LNCaP clone FGC (cell line): Measurements from ENCODE around the gene ZBTB14.

Source experiments
- DNase-seq: peaks from one replicate; pipeline ENCODE4 v3.0.0-alpha.2; 2011; ENCODE audit warnings: low read depth
- H3K4me3 ChIP-seq: 2 replicates; pipeline ENCODE4 v1.5.1; 2011; ENCODE audit warnings: mild to moderate bottlenecking, low read depth, low read length, control low read depth
- TF ChIP-seq, protein P1 (sequence below): IDR thresholded peaks from 2 replicates; pipeline ENCODE4 v1.5.1; 2012; ENCODE audit warnings: mild to moderate bottlenecking; ENCODE audit not compliant: control insufficient read depth, insufficient read depth; ENCODE audit errors: extremely low read depth

Gene ZBTB14

DNA sequence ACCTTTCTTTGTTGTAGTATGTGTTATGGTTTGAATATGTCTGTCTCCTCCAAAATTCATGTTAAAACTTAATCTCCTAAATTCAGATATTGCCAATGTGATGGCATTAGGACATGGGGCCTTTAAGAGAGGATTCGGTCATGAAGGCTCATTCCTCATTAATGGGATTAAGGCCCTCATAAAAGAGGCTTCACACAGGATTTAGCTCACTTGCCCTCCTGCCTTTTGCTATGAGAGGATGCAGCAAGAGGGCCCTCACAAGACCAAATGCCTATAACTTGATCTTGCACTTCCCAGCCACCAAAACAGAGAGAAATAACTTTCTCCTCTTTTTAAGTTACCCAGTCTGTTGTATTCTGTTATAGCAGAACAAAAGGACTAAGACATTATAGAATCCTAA is 19.7 kb downstream of the ZBTB14 start:
- no peak overlapping the region for H3K4me3 ChIP-seq
- DNase-seq, result no peak
- TF ChIP-seq, protein P1, sequence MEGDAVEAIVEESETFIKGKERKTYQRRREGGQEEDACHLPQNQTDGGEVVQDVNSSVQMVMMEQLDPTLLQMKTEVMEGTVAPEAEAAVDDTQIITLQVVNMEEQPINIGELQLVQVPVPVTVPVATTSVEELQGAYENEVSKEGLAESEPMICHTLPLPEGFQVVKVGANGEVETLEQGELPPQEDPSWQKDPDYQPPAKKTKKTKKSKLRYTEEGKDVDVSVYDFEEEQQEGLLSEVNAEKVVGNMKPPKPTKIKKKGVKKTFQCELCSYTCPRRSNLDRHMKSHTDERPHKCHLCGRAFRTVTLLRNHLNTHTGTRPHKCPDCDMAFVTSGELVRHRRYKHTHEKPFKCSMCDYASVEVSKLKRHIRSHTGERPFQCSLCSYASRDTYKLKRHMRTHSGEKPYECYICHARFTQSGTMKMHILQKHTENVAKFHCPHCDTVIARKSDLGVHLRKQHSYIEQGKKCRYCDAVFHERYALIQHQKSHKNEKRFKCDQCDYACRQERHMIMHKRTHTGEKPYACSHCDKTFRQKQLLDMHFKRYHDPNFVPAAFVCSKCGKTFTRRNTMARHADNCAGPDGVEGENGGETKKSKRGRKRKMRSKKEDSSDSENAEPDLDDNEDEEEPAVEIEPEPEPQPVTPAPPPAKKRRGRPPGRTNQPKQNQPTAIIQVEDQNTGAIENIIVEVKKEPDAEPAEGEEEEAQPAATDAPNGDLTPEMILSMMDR, result no peak

DNA sequence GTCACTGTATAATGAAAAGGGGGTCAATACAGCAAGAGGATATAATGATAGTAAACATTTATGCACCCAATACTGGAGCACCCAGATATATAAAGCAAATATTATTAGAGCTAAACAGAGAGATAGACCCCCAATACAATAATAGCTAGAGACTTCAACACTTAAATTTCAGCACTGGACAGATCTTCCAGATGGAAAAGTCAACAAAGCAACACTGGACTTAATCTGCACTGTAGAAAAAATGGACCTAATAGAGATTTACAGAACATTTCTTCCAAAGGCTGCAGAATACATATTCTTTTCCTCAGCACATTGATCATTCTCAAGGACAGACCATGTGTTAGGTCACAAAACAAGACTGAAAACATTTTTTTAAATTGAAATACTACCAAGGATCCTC is 26.7 kb downstream of the ZBTB14 start:
- TF ChIP-seq, protein P1, result no peak
- no peak overlapping the region for H3K4me3 ChIP-seq
- DNase-seq, result no peak

DNA sequence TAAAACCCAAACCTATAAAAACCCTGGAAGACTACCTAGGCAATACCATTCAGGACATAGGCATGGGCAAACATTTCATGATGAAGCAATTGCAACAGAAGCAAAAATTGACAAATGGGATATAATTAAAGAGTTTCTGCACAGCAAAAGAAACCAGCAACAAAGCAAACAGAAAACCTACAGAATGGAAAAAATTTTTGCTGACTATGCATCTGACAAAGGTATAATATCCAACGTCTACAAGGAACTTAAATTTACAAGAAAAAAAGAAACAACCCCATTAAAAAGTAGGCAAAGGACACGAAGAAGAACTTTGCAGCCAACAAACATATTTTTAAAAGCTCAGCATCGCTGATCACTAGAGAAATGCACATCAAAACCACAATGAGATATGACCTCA is 28.8 kb downstream of the ZBTB14 start:
- H3K4me3 ChIP-seq, result no peak overlapping the region
- TF ChIP-seq, protein P1, result no peak
- no peak for DNase-seq

DNA sequence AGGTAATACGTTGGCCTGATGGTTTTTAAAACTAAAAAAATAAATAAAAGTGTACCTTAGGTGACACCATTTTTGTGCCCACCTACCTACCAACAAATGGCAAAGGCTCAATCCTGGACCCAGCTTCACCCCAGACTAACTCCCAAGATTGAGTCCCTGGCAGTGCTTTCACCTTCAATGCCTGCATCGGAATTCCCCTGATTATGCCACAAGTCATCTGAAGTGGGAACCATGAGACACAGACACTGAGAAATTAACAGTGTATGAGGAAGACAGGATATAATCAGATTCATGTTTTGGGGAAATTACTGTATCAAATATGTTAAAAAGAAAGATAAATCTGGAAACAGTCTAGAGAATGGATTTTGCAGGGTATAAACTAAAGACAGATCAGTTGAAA is 41.6 kb downstream of the ZBTB14 start:
- TF ChIP-seq, protein P1, result no peak
- DNase-seq, result no peak
- no peak overlapping the region for H3K4me3 ChIP-seq

DNA sequence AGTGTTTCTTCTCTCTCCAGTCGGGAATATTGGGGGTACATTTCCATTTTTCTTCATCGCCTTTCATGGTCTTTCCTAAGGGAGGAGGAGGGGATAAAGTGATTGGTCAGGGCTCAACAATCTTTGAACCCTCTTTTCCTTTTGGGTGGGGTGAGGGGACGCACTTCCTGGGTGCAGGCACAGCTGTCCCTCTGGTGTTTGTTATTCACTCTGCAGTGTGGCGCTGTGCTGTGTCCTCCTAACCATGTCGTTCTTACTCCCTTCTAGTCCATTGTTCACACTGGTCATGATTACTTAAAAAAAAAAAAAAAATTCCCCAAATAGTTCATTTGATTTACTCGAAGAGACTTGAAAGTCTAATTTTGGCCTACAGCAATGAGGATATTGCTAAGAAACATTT is 44.4 kb downstream of the ZBTB14 start:
- no peak overlapping the region for H3K4me3 ChIP-seq
- TF ChIP-seq, protein P1, result no peak
- no peak for DNase-seq

DNA sequence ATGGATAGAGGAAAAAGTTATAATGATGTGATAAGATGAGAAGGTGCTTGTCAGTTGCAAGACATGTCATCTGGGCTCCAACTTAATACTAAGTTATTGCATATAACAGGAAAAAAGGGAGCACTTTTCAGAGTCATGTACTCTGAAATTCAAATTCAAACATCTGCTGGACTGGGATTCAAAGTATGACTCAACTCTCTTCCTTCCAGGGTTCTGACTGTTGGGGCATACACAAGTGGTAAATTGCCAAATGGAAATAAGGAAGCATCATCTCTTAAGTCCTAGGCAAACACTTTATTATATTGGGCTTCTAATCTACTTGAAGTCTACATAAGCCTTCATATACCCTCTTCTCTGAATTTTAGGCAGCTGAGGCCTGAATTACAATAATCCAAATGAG is 44.9 kb downstream of the ZBTB14 start:
- no peak overlapping the region for H3K4me3 ChIP-seq
- no peak for DNase-seq
- TF ChIP-seq, protein P1, result no peak

DNA sequence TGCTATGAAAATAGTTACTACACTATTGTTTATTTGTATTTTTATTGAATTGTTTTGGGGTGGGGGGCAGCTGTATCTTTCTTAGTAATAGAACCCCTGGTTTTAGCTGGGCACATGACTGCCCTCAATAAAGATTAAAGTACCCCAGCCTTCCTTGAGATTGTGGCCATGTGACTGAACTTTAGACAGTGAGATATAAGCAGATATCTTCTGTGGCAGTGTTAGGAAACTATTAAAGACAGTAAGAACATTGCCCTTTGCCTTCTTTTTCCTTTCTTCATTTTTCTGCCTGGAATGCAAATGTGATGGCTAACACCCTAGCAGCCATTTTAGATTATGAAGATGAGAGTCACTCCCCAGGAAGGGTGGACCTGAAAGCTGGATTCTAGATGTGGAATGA is 50.6 kb downstream of the ZBTB14 start:
- no peak for DNase-seq
- TF ChIP-seq, protein P1, result no peak

More for the DNA sequence above, 50.6 kb downstream of the ZBTB14 start:
- H3K4me3 ChIP-seq, result no peak overlapping the region
